WTC11 (cell line): ENCODE results near the gene CTNNA2. TPM values are rescaled to one million over a fixed set of nuclear protein-coding genes. Genes with fewer than 3 reads are reported as not detected.

Source experiments
- ATAC-seq: fragments of 200-7000 bp; cut with Tn5 transposase; 2 replicates; pipeline ENCODE4 v1.10.0; 2021; ENCODE audit warnings: mild to moderate bottlenecking, moderate library complexity
- CTCF ChIA-PET: fragments of 300-600 bp; sonication (Branson Sonifier 250); formaldehyde crosslinking; loops from one replicate; lab custom pipeline; 2021; ENCODE audit warnings: antibody characterized with exemption; lab: Charles Lee
- POLR2A ChIA-PET: fragments of 350-600 bp; sonication (Branson Sonifier 250); formaldehyde crosslinking; loops from one replicate; lab custom pipeline; 2021; ENCODE audit warnings: antibody characterized with exemption; lab: Charles Lee
- DNase-seq: peaks from one replicate; pipeline ENCODE4 v3.0.0; 2021; ENCODE audit warnings: low spot score
- H3K27ac Mint-ChIP-seq: 2 replicates; pipeline ENCODE4 v1.8.0; 2021; ENCODE audit warnings: mixed read lengths
- H3K27me3 Mint-ChIP-seq: 2 replicates; pipeline ENCODE4 v1.8.0; 2021; ENCODE audit warnings: low read depth, mild to moderate bottlenecking, moderate library complexity, mixed read lengths
- H3K36me3 Mint-ChIP-seq: 2 replicates; pipeline ENCODE4 v1.8.0; 2021; ENCODE audit warnings: mixed read lengths
- H3K4me1 Mint-ChIP-seq: 2 replicates; pipeline ENCODE4 v1.8.0; 2022; ENCODE audit warnings: mixed read lengths
- H3K4me3 Mint-ChIP-seq: 2 replicates; pipeline ENCODE4 v1.8.0; 2021; ENCODE audit warnings: mild to moderate bottlenecking, moderate library complexity, mixed read lengths
- H3K9me3 Mint-ChIP-seq: 2 replicates; pipeline ENCODE4 v1.8.0; 2021; ENCODE audit warnings: mixed read lengths
- AR ChIP-seq: fragments of 250-450 bp; sonication (Bioruptor Pico); IDR thresholded peaks from 2 replicates; pipeline ENCODE4 v1.9.0; 2021; ENCODE audit warnings: mild to moderate bottlenecking
- EMX1 ChIP-seq: fragments of 250-450 bp; sonication (Bioruptor Pico); IDR thresholded peaks from 2 replicates; pipeline ENCODE4 v1.8.0; 2021; ENCODE audit warnings: mild to moderate bottlenecking
- ETV6 ChIP-seq: sonication (generic); formaldehyde crosslinking; IDR thresholded peaks from 2 replicates; pipeline ENCODE4 v1.8.1; 2022; ENCODE audit warnings: mild to moderate bottlenecking, missing genetic modification reagents
- FOXJ3 ChIP-seq: sonication (generic); formaldehyde crosslinking; IDR thresholded peaks from 2 replicates; pipeline ENCODE4 v1.9.0; 2021; ENCODE audit warnings: missing genetic modification reagents, mild to moderate bottlenecking, borderline replicate concordance
- JUN ChIP-seq: sonication (generic); formaldehyde crosslinking; IDR thresholded peaks from 2 replicates; pipeline ENCODE4 v1.8.0; 2023; ENCODE audit warnings: mild to moderate bottlenecking, missing genetic modification reagents
- NR1H2 ChIP-seq: sonication (generic); formaldehyde crosslinking; IDR thresholded peaks from 2 replicates; pipeline ENCODE4 v1.9.0; 2021; ENCODE audit warnings: mild to moderate bottlenecking, moderate library complexity, missing genetic modification reagents
- NR3C1 ChIP-seq: sonication (generic); formaldehyde crosslinking; conservative IDR thresholded peaks from 2 replicates; pipeline ENCODE4 v1.8.1; 2023; ENCODE audit warnings: low read depth, mild to moderate bottlenecking, missing genetic modification reagents
- OVOL2 ChIP-seq: fragments of 250-450 bp; sonication (Bioruptor Pico); IDR thresholded peaks from 2 replicates; pipeline ENCODE4 v1.9.0; 2021; ENCODE audit warnings: mild to moderate bottlenecking, borderline replicate concordance
- PRDM15 ChIP-seq: sonication (generic); formaldehyde crosslinking; IDR thresholded peaks from 2 replicates; pipeline ENCODE4 v1.8.0; 2022; ENCODE audit warnings: missing genetic modification reagents
- TCF7 ChIP-seq: sonication (generic); formaldehyde crosslinking; IDR thresholded peaks from 2 replicates; pipeline ENCODE4 v1.8.0; 2022; ENCODE audit warnings: mild to moderate bottlenecking, low read depth, missing genetic modification reagents, moderate library complexity
- ZMAT4 ChIP-seq: fragments of 250-450 bp; sonication (Bioruptor Pico); IDR thresholded peaks from 2 replicates; pipeline ENCODE4 v1.9.0; 2021; ENCODE audit warnings: mild to moderate bottlenecking
- ZNF219 ChIP-seq: sonication (generic); formaldehyde crosslinking; IDR thresholded peaks from 2 replicates; pipeline ENCODE4 v1.8.0; 2023; ENCODE audit warnings: missing genetic modification reagents, mild to moderate bottlenecking, borderline replicate concordance
- ZNF317 ChIP-seq: sonication (generic); formaldehyde crosslinking; IDR thresholded peaks from 2 replicates; pipeline ENCODE4 v1.8.1; 2023; ENCODE audit warnings: low read depth, mild to moderate bottlenecking, moderate library complexity, missing genetic modification reagents, borderline replicate concordance
- total RNA-seq: library from RNA; stranded (reverse); gene quantifications from 3 replicates; pipeline ENCODE4 v1.2.3, GENCODE V29; 2021
- TF ChIP-seq, protein P1 (sequence below): sonication (generic); formaldehyde crosslinking; IDR thresholded peaks from 2 replicates; pipeline ENCODE4 v1.8.1; 2022; ENCODE audit warnings: low read depth, mild to moderate bottlenecking, moderate library complexity, missing genetic modification reagents, borderline replicate concordance
- TF ChIP-seq, protein P2 (sequence below): sonication (generic); formaldehyde crosslinking; IDR thresholded peaks from 2 replicates; pipeline ENCODE4 v1.8.0; 2023; ENCODE audit warnings: missing genetic modification reagents
- TF ChIP-seq, protein P3 (sequence below): sonication (generic); formaldehyde crosslinking; IDR thresholded peaks from 2 replicates; pipeline ENCODE4 v1.8.1; 2023; ENCODE audit warnings: mild to moderate bottlenecking, missing genetic modification reagents
- TF ChIP-seq, protein P4 (sequence below): sonication (generic); formaldehyde crosslinking; IDR thresholded peaks from 2 replicates; pipeline ENCODE4 v1.8.0; 2022; ENCODE audit warnings: mild to moderate bottlenecking, missing genetic modification reagents

The CTNNA2 gene
- total RNA-seq, 1 experiment from 2014 or later = 3.8 TPM

- ATAC-seq (peak; percentile 20; the same call in 1 of the 2 replicates), DNase-seq (no peak)
- H3K36me3 Mint-ChIP-seq = no peaks in the 10 kb centered on the region
- ChIA-PET CTCF (no interaction called here), POLR2A (no interaction called here)
- H3K9me3 Mint-ChIP-seq = no peaks in the 10 kb centered on the region
- H3K27me3 Mint-ChIP-seq = no peaks in the 10 kb centered on the region
- TF ChIP-seq PRDM15 (CRISPR knock-in tag) = no peak
- no peak for TF ChIP-seq TCF7
- TF ChIP-seq OVOL2 (CRISPR knock-in tag) = no peak
- TF ChIP-seq, protein P1, sequence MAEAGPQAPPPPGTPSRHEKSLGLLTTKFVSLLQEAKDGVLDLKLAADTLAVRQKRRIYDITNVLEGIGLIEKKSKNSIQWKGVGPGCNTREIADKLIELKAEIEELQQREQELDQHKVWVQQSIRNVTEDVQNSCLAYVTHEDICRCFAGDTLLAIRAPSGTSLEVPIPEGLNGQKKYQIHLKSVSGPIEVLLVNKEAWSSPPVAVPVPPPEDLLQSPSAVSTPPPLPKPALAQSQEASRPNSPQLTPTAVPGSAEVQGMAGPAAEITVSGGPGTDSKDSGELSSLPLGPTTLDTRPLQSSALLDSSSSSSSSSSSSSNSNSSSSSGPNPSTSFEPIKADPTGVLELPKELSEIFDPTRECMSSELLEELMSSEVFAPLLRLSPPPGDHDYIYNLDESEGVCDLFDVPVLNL = no peak
- TF ChIP-seq NR1H2 (CRISPR knock-in tag) = no peak
- no peak for TF ChIP-seq EMX1 (CRISPR knock-in tag)
- TF ChIP-seq FOXJ3 (CRISPR knock-in tag) = no peak
- no peak for TF ChIP-seq ZNF219 (CRISPR knock-in tag)
- no peak for TF ChIP-seq AR (CRISPR knock-in tag)
- TF ChIP-seq ZMAT4 = no peak
- TF ChIP-seq NR3C1 (CRISPR knock-in tag) = no peak
- TF ChIP-seq, all 79 proteins: peak for 0
- H3K4me3 Mint-ChIP-seq = no peak overlapping the region
- H3K4me1 Mint-ChIP-seq = peaks cover 13% of the 10 kb centered on the region
- no peak overlapping the region for H3K27ac Mint-ChIP-seq
These were observed 574.0 kb downstream of the CTNNA2 start for GRCh38 chr2:80086831-80087230.

- ChIA-PET POLR2A (no interaction called here), CTCF (no interaction called here)
- Mint-ChIP-seq H3K27ac (no peak overlapping the region), H3K27me3 (no peaks in the 10 kb centered on the region; the same call in 1 of the 2 replicates), H3K9me3 (peaks cover 12% of the 10 kb centered on the region), H3K4me1 (peaks cover 13% of the 10 kb centered on the region), H3K4me3 (no peak overlapping the region), H3K36me3 (no peaks in the 10 kb centered on the region; the same call in 1 of the 2 replicates)
- ATAC-seq (no peak), DNase-seq (no peak)
- TF ChIP-seq ZNF317 (no peak), ETV6 (CRISPR knock-in tag) (no peak), PRDM15 (CRISPR knock-in tag) (no peak), JUN (no peak)
- TF ChIP-seq, protein P2, sequence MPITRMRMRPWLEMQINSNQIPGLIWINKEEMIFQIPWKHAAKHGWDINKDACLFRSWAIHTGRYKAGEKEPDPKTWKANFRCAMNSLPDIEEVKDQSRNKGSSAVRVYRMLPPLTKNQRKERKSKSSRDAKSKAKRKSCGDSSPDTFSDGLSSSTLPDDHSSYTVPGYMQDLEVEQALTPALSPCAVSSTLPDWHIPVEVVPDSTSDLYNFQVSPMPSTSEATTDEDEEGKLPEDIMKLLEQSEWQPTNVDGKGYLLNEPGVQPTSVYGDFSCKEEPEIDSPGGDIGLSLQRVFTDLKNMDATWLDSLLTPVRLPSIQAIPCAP (CRISPR knock-in tag) = no peak
- TF ChIP-seq, protein P3, sequence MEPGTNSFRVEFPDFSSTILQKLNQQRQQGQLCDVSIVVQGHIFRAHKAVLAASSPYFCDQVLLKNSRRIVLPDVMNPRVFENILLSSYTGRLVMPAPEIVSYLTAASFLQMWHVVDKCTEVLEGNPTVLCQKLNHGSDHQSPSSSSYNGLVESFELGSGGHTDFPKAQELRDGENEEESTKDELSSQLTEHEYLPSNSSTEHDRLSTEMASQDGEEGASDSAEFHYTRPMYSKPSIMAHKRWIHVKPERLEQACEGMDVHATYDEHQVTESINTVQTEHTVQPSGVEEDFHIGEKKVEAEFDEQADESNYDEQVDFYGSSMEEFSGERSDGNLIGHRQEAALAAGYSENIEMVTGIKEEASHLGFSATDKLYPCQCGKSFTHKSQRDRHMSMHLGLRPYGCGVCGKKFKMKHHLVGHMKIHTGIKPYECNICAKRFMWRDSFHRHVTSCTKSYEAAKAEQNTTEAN (CRISPR knock-in tag) = no peak
- TF ChIP-seq, protein P4, sequence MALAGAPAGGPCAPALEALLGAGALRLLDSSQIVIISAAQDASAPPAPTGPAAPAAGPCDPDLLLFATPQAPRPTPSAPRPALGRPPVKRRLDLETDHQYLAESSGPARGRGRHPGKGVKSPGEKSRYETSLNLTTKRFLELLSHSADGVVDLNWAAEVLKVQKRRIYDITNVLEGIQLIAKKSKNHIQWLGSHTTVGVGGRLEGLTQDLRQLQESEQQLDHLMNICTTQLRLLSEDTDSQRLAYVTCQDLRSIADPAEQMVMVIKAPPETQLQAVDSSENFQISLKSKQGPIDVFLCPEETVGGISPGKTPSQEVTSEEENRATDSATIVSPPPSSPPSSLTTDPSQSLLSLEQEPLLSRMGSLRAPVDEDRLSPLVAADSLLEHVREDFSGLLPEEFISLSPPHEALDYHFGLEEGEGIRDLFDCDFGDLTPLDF = no peak
These were observed 578.4 kb downstream of the CTNNA2 start for GRCh38 chr2:80091237-80091636.
